ENCODE results near the gene PACS1.

Gene PACS1

GRCh38 chr11:66143996-66144678 is 74.1 kb downstream of the PACS1 start:
- no peak for DNase-seq

- DNase-seq = no peak
These were observed 76.0 kb downstream of the PACS1 start for GRCh38 chr11:66146074-66146473.

GRCh38 chr11:66146940-66147339 is 76.9 kb downstream of the PACS1 start:
- DNase-seq = no peak

GRCh38 chr11:66150140-66150539 is 80.1 kb downstream of the PACS1 start:
- DNase-seq = no peak

DNA sequence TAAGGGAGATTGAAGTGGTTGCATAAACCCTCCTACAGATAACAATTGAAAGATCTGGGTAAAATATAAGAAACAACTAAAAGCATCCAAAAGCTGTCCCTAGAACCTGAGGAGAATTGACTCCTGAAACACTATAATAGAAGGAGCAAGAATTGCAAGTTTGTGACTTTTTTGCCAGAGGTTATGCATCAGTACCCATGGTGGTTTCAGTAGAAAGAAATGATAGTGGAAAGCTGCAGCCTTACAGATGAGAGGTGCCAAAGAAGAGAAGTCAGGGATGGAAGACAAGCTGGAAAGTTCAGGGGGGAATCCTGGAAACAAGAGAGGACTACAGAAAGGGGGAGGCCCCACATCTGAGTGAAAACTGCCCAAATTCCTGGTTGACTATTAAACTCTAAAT is 80.7 kb downstream of the PACS1 start:
- DNase-seq = no peak

DNA sequence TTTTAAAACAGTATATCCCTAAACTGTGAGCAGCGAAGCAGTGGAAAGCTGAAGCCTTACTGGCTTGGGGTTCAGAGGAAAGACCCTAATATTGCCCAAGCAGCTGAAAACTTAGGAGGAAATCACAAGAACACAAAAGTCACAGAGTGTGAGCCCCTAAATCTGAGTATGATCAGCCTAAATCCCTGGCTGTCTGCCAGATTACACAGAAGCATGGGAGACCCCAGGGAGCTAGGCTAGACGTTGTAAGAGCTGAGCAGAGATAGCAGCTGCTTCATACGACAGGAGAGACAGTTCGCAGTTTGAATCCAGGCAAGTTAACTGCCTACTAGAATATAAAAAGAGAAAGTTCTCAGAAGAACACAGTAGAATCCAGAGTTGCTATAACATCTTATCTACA is 81.2 kb downstream of the PACS1 start:
- DNase-seq = no peak

GRCh38 chr11:66154109-66154508 is 84.0 kb downstream of the PACS1 start:
- no peak for DNase-seq

- no peak for DNase-seq
These were observed 85.5 kb downstream of the PACS1 start for GRCh38 chr11:66155387-66156073.

- DNase-seq = no peak
These were observed 87.3 kb downstream of the PACS1 start for GRCh38 chr11:66157182-66157864.

DNA sequence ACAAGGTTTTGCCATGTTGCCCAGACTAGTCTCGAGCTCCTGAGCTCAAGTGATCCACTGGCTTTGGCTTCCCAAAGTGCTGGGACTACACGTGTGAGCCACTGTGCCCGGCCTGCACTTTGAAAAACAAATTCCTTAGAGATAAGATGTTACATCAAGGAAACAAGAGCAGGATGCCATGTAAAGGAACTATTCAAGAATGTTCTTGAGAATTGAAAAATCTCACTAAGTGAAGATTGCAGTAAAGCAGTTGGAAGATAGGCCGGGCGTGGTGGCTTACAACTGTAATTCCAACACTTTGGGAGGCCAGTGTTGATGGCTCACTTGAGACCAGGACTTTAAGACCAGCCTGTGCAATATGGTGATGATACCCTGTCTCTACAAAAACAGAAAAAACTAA is 88.1 kb downstream of the PACS1 start:
- no peak for DNase-seq

DNA sequence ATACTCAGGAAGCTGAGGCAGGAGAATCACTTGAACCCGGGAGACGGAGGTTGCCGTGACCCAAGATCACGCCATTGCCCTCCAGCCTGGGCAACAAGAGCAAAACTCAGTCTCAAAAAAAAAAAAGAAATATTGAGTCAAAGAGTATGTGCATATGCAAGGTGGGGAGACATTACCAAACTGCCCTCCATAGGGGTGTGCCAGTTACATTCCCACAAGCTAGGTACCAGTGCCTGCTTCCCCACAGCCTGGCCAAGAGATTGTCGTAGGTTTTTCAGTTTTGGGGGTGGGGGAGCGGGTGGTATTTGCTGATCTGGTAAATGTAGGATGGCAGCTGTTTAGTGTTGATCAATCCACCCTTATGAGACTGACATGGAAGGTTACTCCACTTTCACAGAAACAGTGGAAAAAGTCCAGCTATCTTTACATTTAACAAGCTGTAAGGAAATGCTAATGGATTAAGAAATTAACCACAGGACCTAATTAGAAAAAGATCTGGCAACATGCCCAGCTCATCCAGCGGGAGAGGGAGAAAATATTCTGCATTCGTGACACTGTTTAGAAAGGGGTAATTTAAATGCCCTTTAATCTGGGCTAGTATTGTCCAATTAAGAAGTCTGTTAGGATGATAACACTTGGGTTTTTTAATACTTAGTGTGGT is 89.4 kb downstream of the PACS1 start:
- no peak for DNase-seq

- no peak for DNase-seq
These were observed 90.6 kb downstream of the PACS1 start for GRCh38 chr11:66160709-66161108.

GRCh38 chr11:66168289-66168688 is 98.2 kb downstream of the PACS1 start:
- no peak for DNase-seq

DNA sequence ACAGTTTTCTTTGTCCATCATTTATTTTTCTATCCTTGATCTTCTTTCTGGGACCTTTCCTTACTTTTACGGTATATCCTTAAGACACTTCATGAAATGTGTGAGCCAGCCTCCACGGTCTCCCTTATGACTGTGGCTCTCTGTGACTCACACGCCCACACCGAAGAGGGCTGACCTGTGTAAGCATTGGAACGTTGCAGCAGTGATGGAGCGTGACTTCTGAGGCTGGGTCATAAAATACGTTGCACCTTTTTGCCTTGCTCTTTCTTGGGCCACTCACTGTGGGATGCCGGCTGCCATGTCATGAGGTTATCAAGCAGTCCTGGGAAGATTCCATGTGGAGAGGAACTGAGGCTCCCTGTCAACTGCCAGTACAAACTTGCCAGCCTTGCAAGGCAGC is 102.1 kb downstream of the PACS1 start:
- DNase-seq = peak; percentile 26 to 60

DNA sequence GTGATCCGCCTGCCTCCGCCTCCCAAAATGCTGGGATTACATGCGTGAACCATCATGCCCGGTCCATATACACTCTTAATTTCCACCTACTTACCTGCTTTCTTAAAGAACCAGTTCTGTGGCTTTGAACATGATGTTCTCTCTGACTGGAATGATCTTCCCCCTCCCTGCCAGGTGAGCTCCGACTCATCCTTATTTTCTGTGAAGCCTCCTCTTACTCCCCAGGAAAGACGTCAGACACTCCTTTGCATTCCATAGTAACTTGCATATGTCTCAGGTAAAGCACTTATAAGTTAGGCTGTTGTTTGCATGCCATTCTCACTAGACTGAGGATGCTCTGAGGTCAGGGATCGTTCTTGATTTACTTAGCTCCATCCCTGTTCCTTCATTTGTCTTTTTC is 106.6 kb downstream of the PACS1 start:
- DNase-seq = no peak

DNA sequence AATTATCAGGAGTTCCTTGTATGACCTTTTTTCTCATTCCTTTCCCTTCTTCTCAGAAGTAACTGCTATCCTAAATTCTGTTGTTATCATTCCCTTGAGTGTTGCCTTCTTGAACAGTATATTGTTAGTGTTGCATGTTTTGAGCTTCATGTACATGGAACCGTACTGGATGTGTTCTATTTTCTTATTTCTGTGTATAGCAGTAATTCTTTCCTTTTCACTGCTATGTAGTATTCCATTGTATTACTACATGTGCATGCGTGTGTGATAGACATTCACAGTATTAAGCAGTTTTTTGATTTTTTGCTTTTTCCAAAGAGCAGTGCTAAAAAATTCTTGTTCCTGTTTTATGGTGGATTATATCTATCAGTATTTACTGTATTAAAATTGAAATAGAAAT is 108.1 kb downstream of the PACS1 start:
- DNase-seq = no peak

DNA sequence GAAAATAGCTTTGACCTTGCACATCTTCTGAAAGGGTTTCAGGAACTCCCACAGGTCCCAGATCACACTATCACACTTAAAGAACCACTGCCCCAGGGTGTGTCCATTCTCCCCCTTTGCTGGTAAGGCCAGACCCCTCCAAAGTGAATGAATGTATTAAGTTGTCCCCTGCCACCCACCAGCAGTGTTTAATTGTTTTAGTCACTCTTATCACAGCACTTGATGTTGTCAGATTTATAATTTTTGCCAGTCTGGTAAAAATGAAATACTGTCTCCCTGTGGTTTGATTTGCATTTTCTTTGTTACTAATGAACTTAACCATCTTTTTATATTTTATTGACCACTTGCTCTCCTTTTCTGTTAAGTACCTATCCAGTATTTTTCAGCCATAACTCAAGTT is 108.8 kb downstream of the PACS1 start:
- DNase-seq = no peak

- DNase-seq = no peak
These were observed 111.7 kb downstream of the PACS1 start for GRCh38 chr11:66181632-66182315.

DNA sequence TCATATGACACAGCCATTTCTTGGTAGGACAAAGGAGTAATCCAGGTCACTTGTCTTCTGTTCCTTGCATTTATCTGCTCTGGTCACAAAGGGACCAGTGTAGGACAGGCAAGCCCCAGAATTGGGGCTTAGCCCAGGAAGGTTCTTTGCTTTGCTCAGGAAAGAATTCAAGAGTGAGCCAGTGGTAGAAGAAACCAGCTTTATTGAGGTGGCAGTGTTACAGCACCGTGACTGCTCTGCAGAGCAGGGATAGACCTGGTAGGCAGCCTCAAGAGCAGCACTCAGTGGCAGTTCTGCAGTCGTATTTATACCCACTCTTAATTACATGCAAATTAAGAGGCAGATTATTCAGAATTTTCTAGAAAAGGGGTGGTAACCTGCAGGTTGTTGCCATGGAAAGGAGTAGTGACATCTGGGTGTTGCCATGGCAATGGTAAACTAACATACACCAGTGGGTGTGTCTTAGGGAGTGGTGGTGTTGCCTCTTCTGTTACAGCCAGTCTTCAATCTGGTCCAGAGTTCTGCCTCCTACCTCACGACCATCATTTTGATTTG is 113.5 kb downstream of the PACS1 start:
- DNase-seq = no peak

DNA sequence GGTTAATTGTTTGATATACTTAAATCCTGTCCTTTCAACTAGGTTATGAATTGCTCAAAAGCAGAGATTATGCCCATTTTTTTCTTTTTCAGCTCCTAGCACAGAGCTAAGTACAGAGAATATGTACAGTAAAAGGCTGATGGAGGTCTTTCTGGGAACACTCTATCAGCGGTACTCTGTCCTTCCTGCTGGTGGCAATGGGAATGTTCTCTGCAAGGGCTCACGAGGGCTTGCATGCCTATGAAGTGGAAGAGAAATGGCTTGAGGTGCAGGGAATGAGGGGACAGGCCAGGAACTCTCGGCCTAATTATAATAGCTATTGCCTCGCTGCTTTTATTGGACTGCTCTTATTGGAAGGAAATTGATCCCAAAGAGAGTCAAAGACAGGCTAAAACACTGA is 114.7 kb downstream of the PACS1 start:
- no peak for DNase-seq

GRCh38 chr11:66186470-66186869 is 116.4 kb downstream of the PACS1 start:
- no peak for DNase-seq

DNA sequence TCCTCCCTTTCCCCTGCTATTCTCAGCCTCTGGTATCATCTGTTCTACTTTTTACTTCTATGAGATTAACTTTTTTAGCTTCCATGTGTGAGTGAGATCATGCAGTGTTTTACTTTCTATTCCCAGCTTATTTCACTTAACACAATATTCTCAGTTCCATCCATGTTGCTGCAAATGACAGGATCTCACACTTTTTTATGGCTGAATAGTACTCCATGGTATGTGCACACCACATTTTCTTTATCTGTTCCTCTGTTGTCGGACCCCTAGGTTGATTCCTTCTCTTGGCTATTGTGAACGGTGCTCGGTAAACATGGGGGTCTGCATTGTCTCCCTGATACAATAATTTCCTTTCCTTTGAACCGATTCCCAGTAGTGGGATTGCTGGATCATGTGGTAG is 117.4 kb downstream of the PACS1 start:
- no peak for DNase-seq

- peak in 1 of 2 donors; percentile 6 for DNase-seq
These were observed 118.5 kb downstream of the PACS1 start for GRCh38 chr11:66188580-66188979.

Measured in inflammatory macrophage treated with lipopolysaccharide for 1 hour (primary cell).